Neutrophil (primary cell): ENCODE data around the gene FUT8.

ENCODE experiments used
- H3K27ac ChIP-seq: fragments of 200-600 bp; sonication (generic); 2 replicates; pipeline ENCODE4 v1.5.1; 2016; ENCODE audit warnings: mild to moderate bottlenecking, moderate library complexity
- H3K27me3 ChIP-seq: fragments of 200-600 bp; sonication (generic); 2 replicates; pipeline ENCODE4 v1.6.0; 2016; ENCODE audit warnings: mild to moderate bottlenecking
- H3K36me3 ChIP-seq: fragments of 200-600 bp; sonication (generic); 2 replicates; pipeline ENCODE4 v1.5.1; 2017
- H3K4me1 ChIP-seq, 2 experiments: fragments of 200-600 bp in 1 of 2; sonication (generic) in 1 of 2; 1 replicate in 1 of 2; 2 replicates in 1 of 2; pipeline versions ENCODE4 v1.5.1 to v1.6.1; 2013 to 2016; ENCODE audit warnings: low read depth in 1 of 2, low read length in 1 of 2, mild to moderate bottlenecking in 1 of 2, moderate library complexity in 1 of 2; ENCODE audit not compliant: control insufficient read depth in 1 of 2, insufficient read depth in 1 of 2
- H3K4me3 ChIP-seq, 2 experiments: fragments of 200-600 bp in 1 of 2; sonication (generic) in 1 of 2; 1 replicate in 1 of 2; 2 replicates in 1 of 2; pipeline ENCODE4 v1.5.1; 2013 to 2016; ENCODE audit warnings: low read depth in 1 of 2, low read length in 1 of 2, mild to moderate bottlenecking in 1 of 2, moderate library complexity in 1 of 2
- H3K9me3 ChIP-seq: fragments of 200-600 bp; sonication (generic); 2 replicates; pipeline ENCODE4 v1.5.1; 2016
- CTCF ChIP-seq: fragments of 200-600 bp; sonication (generic); IDR thresholded peaks from 2 replicates; pipeline ENCODE4 v1.5.1; 2016; ENCODE audit warnings: antibody characterized with exemption

The FUT8 gene

DNA sequence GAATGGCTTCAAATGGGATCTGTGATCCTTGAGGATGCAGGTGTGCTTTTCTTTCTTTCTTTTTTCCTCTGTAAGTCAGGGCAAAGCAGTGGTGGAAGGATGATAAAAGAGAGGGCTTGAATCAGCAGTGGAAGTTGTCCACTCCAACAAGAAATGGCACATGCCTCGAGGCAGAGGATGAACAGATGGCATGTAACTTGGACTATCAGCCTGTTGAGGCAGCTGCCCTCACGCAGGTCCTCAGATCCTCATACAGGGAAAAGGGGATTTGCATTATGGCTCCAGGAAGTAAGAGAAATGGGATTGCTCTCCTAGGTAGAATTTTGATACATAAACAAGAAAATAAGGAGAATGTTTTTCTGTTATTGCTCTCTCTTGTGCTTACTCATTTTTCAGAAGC is 368.0 kb downstream of the FUT8 start:
- Histone ChIP-seq H3K27me3 (no peaks in the 10 kb centered on the region), H3K27ac (no peak overlapping the region), H3K4me3 (no peak overlapping the region), H3K4me1 (no peaks in the 10 kb centered on the region), H3K9me3 (no peaks in the 10 kb centered on the region), H3K36me3 (no peaks in the 10 kb centered on the region)
- TF ChIP-seq CTCF: no peak

GRCh38 chr14:65783101-65783500 is 370.6 kb downstream of the FUT8 start:
- Histone ChIP-seq H3K4me3 (no peak overlapping the region), H3K36me3 (no peaks in the 10 kb centered on the region), H3K27me3 (no peaks in the 10 kb centered on the region), H3K27ac (no peak overlapping the region), H3K9me3 (no peaks in the 10 kb centered on the region), H3K4me1 (no peaks in the 10 kb centered on the region)
- TF ChIP-seq CTCF: no peak

DNA sequence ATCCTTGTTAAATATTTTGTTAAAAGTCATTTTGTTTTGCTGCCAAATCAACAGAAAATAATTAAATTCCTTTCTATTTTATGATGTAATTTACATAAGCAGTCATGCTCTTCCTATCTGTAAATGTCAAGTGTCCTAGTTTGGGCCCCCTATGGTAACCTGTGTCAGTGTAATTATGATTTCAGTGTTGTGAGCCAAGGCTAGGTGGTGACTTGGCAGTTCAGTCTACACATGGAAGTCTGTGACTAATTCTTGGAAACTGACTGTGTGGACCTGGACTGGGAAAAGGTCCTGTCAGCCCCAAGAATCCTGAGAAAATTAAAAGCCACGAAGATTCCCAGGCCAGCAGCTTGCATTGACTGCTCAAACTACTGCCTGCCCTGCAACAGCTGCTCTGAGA is 371.0 kb downstream of the FUT8 start:
- H3K27me3 ChIP-seq: no peaks in the 10 kb centered on the region
- no peak overlapping the region for H3K4me3 ChIP-seq
- no peaks in the 10 kb centered on the region for H3K9me3 ChIP-seq
- no peak overlapping the region for H3K27ac ChIP-seq
- H3K36me3 ChIP-seq: no peaks in the 10 kb centered on the region
- H3K4me1 ChIP-seq: no peaks in the 10 kb centered on the region
- TF ChIP-seq CTCF: no peak

GRCh38 chr14:65784574-65784973 is 372.0 kb downstream of the FUT8 start:
- no peaks in the 10 kb centered on the region for H3K27me3 ChIP-seq
- H3K36me3 ChIP-seq: no peaks in the 10 kb centered on the region
- no peak for TF ChIP-seq CTCF
- H3K4me3 ChIP-seq: no peak overlapping the region
- H3K27ac ChIP-seq: no peak overlapping the region
- no peaks in the 10 kb centered on the region for H3K9me3 ChIP-seq
- H3K4me1 ChIP-seq: no peaks in the 10 kb centered on the region

GRCh38 chr14:65787461-65787860 is 374.9 kb downstream of the FUT8 start:
- TF ChIP-seq CTCF: no peak
- H3K4me1 ChIP-seq: no peaks in the 10 kb centered on the region
- H3K27ac ChIP-seq: no peak overlapping the region

GRCh38 chr14:65788876-65789275 is 376.3 kb downstream of the FUT8 start:
- no peaks in the 10 kb centered on the region for H3K4me1 ChIP-seq
- no peaks in the 10 kb centered on the region for H3K9me3 ChIP-seq
- H3K4me3 ChIP-seq: no peak overlapping the region
- peaks cover 8% of the 10 kb centered on the region for H3K27me3 ChIP-seq
- no peaks in the 10 kb centered on the region for H3K36me3 ChIP-seq
- no peak overlapping the region for H3K27ac ChIP-seq
- no peak for TF ChIP-seq CTCF

More at GRCh38 chr14:65787461-65787860, 374.9 kb downstream of the FUT8 start:
- Histone ChIP-seq H3K27me3 (peaks cover 8% of the 10 kb centered on the region), H3K4me3 (no peak overlapping the region), H3K9me3 (no peaks in the 10 kb centered on the region), H3K36me3 (no peaks in the 10 kb centered on the region)
